ENCODE data around the gene TAC4.

Gene TAC4

GRCh38 chr17:49853470-49854015, 5.7 kb upstream of the TAC4 start:
- Histone ChIP-seq H3K4me3 (ENCODE audit: low read depth, low read length) (no peak overlapping the region), H3K4me2 (ENCODE audit: low read length) (no peak overlapping the region), H3K9ac (no peak overlapping the region), H3K9me3 (ENCODE audit: control insufficient read depth, low read length) (no peaks in the 10 kb centered on the region), H2AFZ (no peak overlapping the region), H3K27me3 (ENCODE audit: control insufficient read depth, insufficient read depth, low read length) (no peaks in the 10 kb centered on the region), H3K79me2 (no peaks in the 10 kb centered on the region), H3K36me3 (ENCODE audit: control insufficient read depth, insufficient read depth, low read length) (no peaks in the 10 kb centered on the region), H3K27ac (no peak overlapping the region), H3K4me1 (peaks cover 4% of the 10 kb centered on the region)
- TF ChIP-seq CTCF (IDR thresholded peaks at IDR 0.05) = no peak

GRCh38 chr17:49851387-49852291, 3.8 kb upstream of the TAC4 start:
- peak overlapping the region; percentile 55 for H3K4me3 ChIP-seq (ENCODE audit: low read depth, low read length)
- peak overlapping the region; percentile 68 for H2AFZ ChIP-seq
- peaks cover 4% of the 10 kb centered on the region for H3K4me1 ChIP-seq
- H3K36me3 ChIP-seq (ENCODE audit: control insufficient read depth, insufficient read depth, low read length) = no peaks in the 10 kb centered on the region
- H3K9me3 ChIP-seq (ENCODE audit: control insufficient read depth, low read length) = no peaks in the 10 kb centered on the region
- no peak overlapping the region for H3K27ac ChIP-seq
- H3K27me3 ChIP-seq (ENCODE audit: control insufficient read depth, insufficient read depth, low read length) = no peaks in the 10 kb centered on the region
- H3K4me2 ChIP-seq (ENCODE audit: low read length) = peak overlapping the region; percentile 69
- no peak overlapping the region for H3K9ac ChIP-seq
- TF ChIP-seq CTCF (IDR thresholded peaks at IDR 0.05) = peak; percentile 58
- no peaks in the 10 kb centered on the region for H3K79me2 ChIP-seq

GRCh38 chr17:49850772-49851386, 3.0 kb upstream of the TAC4 start:
- H3K27ac ChIP-seq = no peak overlapping the region
- peak overlapping the region; percentile 78 for H3K4me2 ChIP-seq (ENCODE audit: low read length)
- no peak overlapping the region for H3K9ac ChIP-seq
- H3K79me2 ChIP-seq = no peaks in the 10 kb centered on the region
- peak overlapping the region; percentile 43 for H3K4me3 ChIP-seq (ENCODE audit: low read depth, low read length)
- no peak for TF ChIP-seq CTCF (IDR thresholded peaks at IDR 0.05)
- no peaks in the 10 kb centered on the region for H3K27me3 ChIP-seq (ENCODE audit: control insufficient read depth, insufficient read depth, low read length)
- no peaks in the 10 kb centered on the region for H3K36me3 ChIP-seq (ENCODE audit: control insufficient read depth, insufficient read depth, low read length)
- no peaks in the 10 kb centered on the region for H3K9me3 ChIP-seq (ENCODE audit: control insufficient read depth, low read length)
- H2AFZ ChIP-seq = peak overlapping the region; percentile 36
- peaks cover 4% of the 10 kb centered on the region for H3K4me1 ChIP-seq

- H3K9me3 ChIP-seq (ENCODE audit: control insufficient read depth, low read length) = no peaks in the 10 kb centered on the region
- H3K36me3 ChIP-seq (ENCODE audit: control insufficient read depth, insufficient read depth, low read length) = no peaks in the 10 kb centered on the region
- no peak overlapping the region for H3K4me2 ChIP-seq (ENCODE audit: low read length)
- H3K4me3 ChIP-seq (ENCODE audit: low read depth, low read length) = no peak overlapping the region
- peaks cover 4% of the 10 kb centered on the region for H3K4me1 ChIP-seq
- TF ChIP-seq CTCF (IDR thresholded peaks at IDR 0.05) = no peak
- H3K79me2 ChIP-seq = no peaks in the 10 kb centered on the region
- no peaks in the 10 kb centered on the region for H3K27me3 ChIP-seq (ENCODE audit: control insufficient read depth, insufficient read depth, low read length)
- no peak overlapping the region for H2AFZ ChIP-seq
- no peak overlapping the region for H3K9ac ChIP-seq
- H3K27ac ChIP-seq = no peak overlapping the region
These were observed 2.3 kb upstream of the TAC4 start for GRCh38 chr17:49850218-49850610.
